Raji (cell line): ENCODE data around the gene DACH2.

ENCODE experiments used
- POLR2A ChIP-seq: IDR thresholded peaks from 2 replicates; pipeline ENCODE4 v1.6.1; 2011; ENCODE audit warnings: low read depth, low read length, control low read depth; ENCODE audit not compliant: insufficient read depth

DACH2 gene

DNA sequence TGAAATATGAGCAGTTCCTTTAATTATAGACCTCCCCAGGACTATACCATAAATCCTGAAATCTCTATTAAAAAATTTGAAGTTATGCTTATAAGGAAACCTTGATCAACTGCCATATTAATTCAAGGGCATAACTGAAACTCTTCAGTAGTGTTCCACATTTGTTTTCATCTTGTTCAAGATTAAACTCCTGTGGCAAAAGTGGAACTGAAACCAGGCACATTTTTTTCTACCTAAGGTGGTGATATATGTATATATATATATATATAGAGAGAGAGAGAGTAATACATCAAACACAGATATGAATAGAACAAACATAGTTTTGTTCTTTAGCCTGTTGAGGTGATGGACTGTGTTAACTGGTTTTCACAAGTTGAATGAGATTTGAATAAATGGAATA, 287.9 kb downstream of the DACH2 start:
- no peak for TF ChIP-seq POLR2A

GRCh38 chrX:86455495-86455894, 307.2 kb downstream of the DACH2 start:
- no peak for TF ChIP-seq POLR2A

DNA sequence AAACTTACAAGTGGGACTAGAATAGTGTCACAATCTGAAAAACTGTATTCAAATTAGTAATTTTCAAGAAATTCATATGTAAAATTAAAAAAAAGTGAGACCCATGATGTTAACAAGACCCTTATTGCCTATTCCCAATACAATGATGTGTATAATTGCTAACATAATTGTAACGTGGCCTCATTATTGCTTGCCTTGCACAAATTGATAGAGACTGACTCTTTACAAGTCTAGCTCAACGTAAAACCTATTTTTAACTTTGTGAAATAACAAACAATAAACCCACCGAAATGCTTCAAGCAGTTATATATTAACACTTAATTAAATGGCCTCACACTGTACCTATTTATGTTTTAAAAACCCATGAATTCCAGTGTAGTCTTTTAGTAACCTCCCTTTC, 312.5 kb downstream of the DACH2 start:
- no peak for TF ChIP-seq POLR2A

DNA sequence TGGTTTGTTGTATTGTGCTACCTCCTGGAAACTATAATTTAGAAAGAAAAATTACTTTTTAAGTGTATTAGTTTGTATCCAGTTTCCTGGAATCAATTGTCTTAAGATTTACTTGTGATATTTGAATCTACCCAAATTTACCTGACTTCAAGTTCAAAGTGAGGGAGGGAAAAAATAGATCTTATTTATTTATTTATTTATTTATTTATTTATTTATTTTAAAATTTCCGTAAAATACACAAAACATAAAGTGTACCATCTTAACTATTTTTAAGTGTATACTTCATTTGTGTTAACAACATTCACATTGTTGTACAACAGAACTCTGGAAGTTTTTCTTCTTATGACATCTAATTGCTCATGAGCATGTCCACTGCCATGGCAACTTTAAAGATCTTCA, 356.0 kb downstream of the DACH2 start:
- no peak for TF ChIP-seq POLR2A

DNA sequence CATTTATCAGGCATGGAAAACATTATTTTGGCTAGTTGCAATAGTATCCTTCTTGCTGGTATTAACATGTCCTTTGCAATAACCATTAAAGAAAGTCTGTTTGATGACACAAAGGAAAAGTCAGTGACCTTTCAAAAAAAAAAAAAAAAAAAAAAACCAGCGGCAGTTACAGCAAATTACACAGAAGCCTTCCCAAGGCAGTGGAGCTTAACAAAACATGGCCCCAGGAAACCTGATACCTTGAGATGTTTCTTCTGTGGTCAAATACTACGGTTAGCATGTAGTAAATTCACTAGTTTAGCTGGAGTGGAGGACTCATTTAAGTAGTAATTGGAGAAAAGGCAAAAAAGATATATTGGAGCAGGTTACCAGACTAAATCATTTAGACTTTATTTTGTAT, 359.1 kb downstream of the DACH2 start:
- no peak for TF ChIP-seq POLR2A

- TF ChIP-seq POLR2A, result no peak
These were observed 431.5 kb downstream of the DACH2 start for GRCh38 chrX:86579777-86580176.

- TF ChIP-seq POLR2A, result no peak
These were observed 456.4 kb downstream of the DACH2 start for GRCh38 chrX:86604607-86605006.

- TF ChIP-seq POLR2A, result no peak
These were observed 548.7 kb downstream of the DACH2 start for GRCh38 chrX:86696951-86697350.

DNA sequence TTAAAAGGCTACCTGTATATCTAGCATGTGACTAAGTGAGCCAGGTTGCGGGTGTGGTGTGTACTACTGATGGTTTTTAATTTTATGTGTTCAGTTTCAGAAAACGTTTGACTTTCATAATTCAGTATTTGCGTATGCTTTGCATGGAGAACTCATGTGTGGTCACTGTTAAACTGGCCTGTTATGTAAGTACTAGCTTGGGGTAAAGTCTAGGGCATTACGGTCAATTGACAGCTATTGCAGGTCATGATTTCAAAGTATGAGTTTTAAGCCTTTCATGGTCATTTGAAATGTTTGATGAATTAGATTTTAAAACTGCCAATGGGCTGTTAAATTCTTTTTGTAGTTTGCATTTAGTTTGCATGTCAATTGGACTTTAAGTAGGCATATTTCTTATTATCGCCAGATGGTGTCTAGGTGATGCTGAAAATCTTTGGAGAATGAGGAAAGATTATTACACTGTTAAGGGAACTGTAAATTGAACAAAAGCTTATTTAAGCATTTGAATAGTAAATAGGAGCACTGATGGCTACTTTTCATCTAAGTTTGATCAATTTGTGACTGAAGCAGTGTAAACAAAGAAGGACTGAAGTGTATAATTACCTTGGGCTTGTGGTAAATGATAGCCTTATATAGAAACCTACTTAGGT, 563.4 kb downstream of the DACH2 start:
- TF ChIP-seq POLR2A, result no peak

- no peak for TF ChIP-seq POLR2A
These were observed 566.2 kb downstream of the DACH2 start for GRCh38 chrX:86714441-86714840.

DNA sequence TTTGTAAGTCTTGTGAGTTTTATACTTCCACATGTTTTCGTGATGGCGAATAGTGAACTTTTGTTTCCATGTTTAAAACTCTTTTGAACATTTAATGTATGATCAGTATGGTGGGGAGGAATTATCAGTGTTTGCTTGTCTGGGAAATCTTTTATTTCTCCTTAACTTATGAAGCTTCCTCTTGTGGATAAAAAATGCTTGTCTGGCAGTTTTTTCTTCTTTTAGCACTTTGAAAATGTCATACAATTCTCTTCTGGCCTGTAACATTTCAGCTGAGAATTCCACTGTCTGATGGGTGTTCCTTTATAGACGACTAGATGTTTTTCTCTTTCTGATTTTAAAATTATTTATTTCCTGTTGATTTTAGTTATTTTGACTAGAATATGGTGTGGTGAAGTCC, 576.0 kb downstream of the DACH2 start:
- TF ChIP-seq POLR2A, result no peak

DNA sequence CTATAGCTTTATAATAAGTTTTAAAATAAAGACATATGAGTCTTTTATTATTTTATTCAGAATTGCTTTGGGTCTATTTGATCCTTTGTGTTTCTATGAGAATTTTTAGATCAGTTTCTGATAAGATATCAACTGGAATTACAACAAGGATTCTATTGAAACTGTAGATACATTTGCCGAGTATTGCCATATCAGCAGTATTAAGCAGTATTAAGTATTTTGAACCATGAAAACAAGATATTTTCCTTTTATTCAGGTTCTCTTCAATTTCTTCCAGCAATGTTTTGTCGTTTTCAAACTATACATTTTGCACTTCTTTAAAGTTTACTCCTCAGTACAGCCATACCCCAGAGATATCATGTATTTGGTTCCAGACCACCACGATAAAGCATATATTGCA, 598.8 kb downstream of the DACH2 start:
- no peak for TF ChIP-seq POLR2A

- no peak for TF ChIP-seq POLR2A
These were observed 657.0 kb downstream of the DACH2 start for GRCh38 chrX:86805241-86805640.

DNA sequence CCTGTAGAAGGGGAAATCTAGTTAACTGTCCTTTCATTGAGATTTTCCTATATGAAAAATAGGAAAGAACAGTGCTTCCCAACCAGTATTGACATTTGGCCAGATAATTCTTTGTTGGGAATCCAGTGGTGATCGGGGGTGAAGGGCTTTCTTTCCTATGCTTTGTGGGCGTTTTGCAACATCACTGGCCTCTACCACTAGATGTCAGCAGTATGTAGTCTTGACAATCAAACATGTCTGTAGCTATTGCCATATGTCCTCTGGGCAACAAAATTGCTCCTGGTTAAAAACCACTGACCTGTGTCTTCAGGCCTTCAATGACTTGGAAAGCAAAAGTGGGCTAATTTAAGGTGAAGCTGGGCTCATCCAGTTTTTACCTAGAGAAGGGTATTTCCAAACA, 658.5 kb downstream of the DACH2 start:
- no peak for TF ChIP-seq POLR2A

- TF ChIP-seq POLR2A, result no peak
These were observed 661.4 kb downstream of the DACH2 start for GRCh38 chrX:86809651-86810050.

- TF ChIP-seq POLR2A, result no peak
These were observed 681.5 kb downstream of the DACH2 start for GRCh38 chrX:86829786-86830185.

DNA sequence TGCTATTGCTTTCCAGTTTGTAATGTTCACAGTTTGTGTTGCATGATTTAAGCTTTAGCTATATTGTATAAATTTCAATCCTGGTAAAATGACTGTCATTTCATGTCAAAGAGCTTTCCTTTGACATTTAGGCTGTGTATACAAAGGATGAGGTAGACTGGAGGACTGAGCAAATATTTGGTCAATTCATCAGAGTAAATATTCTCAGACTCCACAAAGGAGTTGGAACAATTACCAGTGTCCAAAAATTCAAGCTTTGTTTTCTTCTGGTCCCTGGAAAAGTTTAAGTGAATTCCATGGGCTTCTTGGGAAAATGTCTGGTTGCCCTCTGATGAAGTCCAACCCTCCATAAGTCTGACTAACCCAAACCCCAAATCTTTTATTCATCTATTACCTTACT, 682.4 kb downstream of the DACH2 start:
- no peak for TF ChIP-seq POLR2A
